22Rv1 (cell line): Measurements from ENCODE around the gene AWAT2.

ENCODE experiments used
- CTCF ChIP-seq: fragments of 450-650 bp; IDR thresholded peaks from 2 replicates; pipeline ENCODE4 v1.5.1; 2017; ENCODE audit warnings: mild to moderate bottlenecking
- ZFX ChIP-seq: fragments of 450-650 bp; IDR thresholded peaks from 2 replicates; pipeline ENCODE4 v1.6.1; 2017; ENCODE audit warnings: antibody characterized with exemption, borderline replicate concordance

GRCh38 chrX:70007946-70008345, 41.8 kb downstream of the AWAT2 start:
- no peak for TF ChIP-seq CTCF
- no peak for TF ChIP-seq ZFX
